GM19397 (cell line): Measurements from ENCODE around the gene PARD3.

Experiments
- ATAC-seq: cut with Tn5 transposase; IDR thresholded peaks from one replicate; pipeline ENCODE4 v1.9.1; 2021; ENCODE audit warnings: mild to moderate bottlenecking, moderate library complexity; ENCODE audit not compliant: unreplicated experiment

The PARD3 gene

GRCh38 chr10:34156781-34157425 lies 658.2 kb downstream of the PARD3 start:
- ATAC-seq, result no peak

GRCh38 chr10:34155812-34156211 lies 659.3 kb downstream of the PARD3 start:
- ATAC-seq, result no peak

- no peak for ATAC-seq
Observed at GRCh38 chr10:34154383-34154900, 660.7 kb downstream of the PARD3 start.

GRCh38 chr10:34153663-34154382 lies 661.3 kb downstream of the PARD3 start:
- ATAC-seq, result no peak

GRCh38 chr10:34152434-34152833 lies 662.7 kb downstream of the PARD3 start:
- no peak for ATAC-seq

- no peak for ATAC-seq
Observed at GRCh38 chr10:34151931-34152330, 663.2 kb downstream of the PARD3 start.

- ATAC-seq, result no peak
Observed at GRCh38 chr10:34151481-34151880, 663.6 kb downstream of the PARD3 start.

GRCh38 chr10:34150103-34150502 lies 665.0 kb downstream of the PARD3 start:
- ATAC-seq, result no peak

- ATAC-seq, result no peak
Observed at GRCh38 chr10:34148305-34148657, 666.8 kb downstream of the PARD3 start.

- ATAC-seq, result no peak
Observed at GRCh38 chr10:34147641-34148304, 667.3 kb downstream of the PARD3 start.

- no peak for ATAC-seq
Observed at GRCh38 chr10:34145715-34146114, 669.4 kb downstream of the PARD3 start.

- no peak for ATAC-seq
Observed at GRCh38 chr10:34143466-34143865, 671.6 kb downstream of the PARD3 start.

GRCh38 chr10:34141032-34141680 lies 673.9 kb downstream of the PARD3 start:
- ATAC-seq, result no peak

GRCh38 chr10:34139559-34139958 lies 675.5 kb downstream of the PARD3 start:
- ATAC-seq, result no peak

GRCh38 chr10:34137955-34138354 lies 677.1 kb downstream of the PARD3 start:
- no peak for ATAC-seq

GRCh38 chr10:34137201-34137600 lies 677.9 kb downstream of the PARD3 start:
- no peak for ATAC-seq

- peak; percentile 84 for ATAC-seq
Observed at GRCh38 chr10:34135515-34135914, 679.6 kb downstream of the PARD3 start.

GRCh38 chr10:34134602-34135001 lies 680.5 kb downstream of the PARD3 start:
- ATAC-seq, result no peak

GRCh38 chr10:34133406-34133805 lies 681.7 kb downstream of the PARD3 start:
- no peak for ATAC-seq

- no peak for ATAC-seq
Observed at GRCh38 chr10:34131152-34131551, 683.9 kb downstream of the PARD3 start.

- no peak for ATAC-seq
Observed at GRCh38 chr10:34127676-34128075, 687.4 kb downstream of the PARD3 start.
